GM19324 (cell line): ENCODE data around the gene SAYSD1.
"Not testable (repeated sequence)": the region's sequence is repeated elsewhere in the genome, so short reads cannot be mapped to it uniquely, and the experiment has no call there.

Experiments
- ATAC-seq: cut with Tn5 transposase; IDR thresholded peaks from one replicate; pipeline ENCODE4 v1.9.1; 2021; ENCODE audit warnings: mild to moderate bottlenecking, moderate library complexity; ENCODE audit not compliant: unreplicated experiment, low FRiP score

SAYSD1 gene

GRCh38 chr6:39114704-39115599 lies at the start of gene SAYSD1:
SAYSD1 (minus strand) TSS chr6:39115186; CDS start chr6:39115089, 97 bp downstream.
- ATAC-seq, result peak; percentile 95

GRCh38 chr6:39157511-39157910 lies 42.5 kb upstream of the SAYSD1 start:
- no peak for ATAC-seq

GRCh38 chr6:39156801-39157200 lies 41.8 kb upstream of the SAYSD1 start:
- ATAC-seq, result no peak

- ATAC-seq, result no peak
Observed at GRCh38 chr6:39154705-39155104, 39.7 kb upstream of the SAYSD1 start.

- ATAC-seq, result no peak
Observed at GRCh38 chr6:39153766-39154397, 38.9 kb upstream of the SAYSD1 start.

- ATAC-seq, result no peak
Observed at GRCh38 chr6:39152262-39152661, 37.3 kb upstream of the SAYSD1 start.

GRCh38 chr6:39151211-39151610 lies 36.2 kb upstream of the SAYSD1 start:
- no peak for ATAC-seq

- ATAC-seq, result no peak
Observed at GRCh38 chr6:39144481-39145173, 29.6 kb upstream of the SAYSD1 start.

GRCh38 chr6:39143238-39143930 lies 28.4 kb upstream of the SAYSD1 start:
- no peak for ATAC-seq

- ATAC-seq, result no peak
Observed at GRCh38 chr6:39140556-39141167, 25.7 kb upstream of the SAYSD1 start.

- ATAC-seq, result no peak
Observed at GRCh38 chr6:39137245-39137644, 22.3 kb upstream of the SAYSD1 start.

GRCh38 chr6:39136207-39136606 lies 21.2 kb upstream of the SAYSD1 start:
- ATAC-seq, result not testable (repeated sequence)

- not testable (repeated sequence) for ATAC-seq
Observed at GRCh38 chr6:39134761-39135160, 19.8 kb upstream of the SAYSD1 start.

GRCh38 chr6:39130691-39131090 lies 15.7 kb upstream of the SAYSD1 start:
- ATAC-seq, result no peak

- ATAC-seq, result no peak
Observed at GRCh38 chr6:39128832-39129231, 13.8 kb upstream of the SAYSD1 start.

- ATAC-seq, result no peak
Observed at GRCh38 chr6:39128106-39128505, 13.1 kb upstream of the SAYSD1 start.

GRCh38 chr6:39124114-39124513 lies 9.1 kb upstream of the SAYSD1 start:
- no peak for ATAC-seq

GRCh38 chr6:39118921-39119320 lies 3.9 kb upstream of the SAYSD1 start:
- no peak for ATAC-seq

- peak; percentile 12 for ATAC-seq
Observed at GRCh38 chr6:39114388-39114703, 640 bp downstream of the SAYSD1 start.

- ATAC-seq, result no peak
Observed at GRCh38 chr6:39113788-39114187, 1.2 kb downstream of the SAYSD1 start.
